Measurements from ENCODE around the gene CNOT1.
"Not testable (repeated sequence)": the region's sequence is repeated elsewhere in the genome, so short reads cannot be mapped to it uniquely, and the experiment has no call there.

CNOT1 gene

GRCh38 chr16:58495521-58496331, 133.9 kb downstream of the CNOT1 start:
- FAIRE-seq: no peak
- no peak for DNase-seq (ENCODE audit: insufficient read length, low spot score)
- no peak for TF ChIP-seq CTCF (IDR thresholded peaks at IDR 0.05; ENCODE audit: insufficient read depth, missing control alignments)

- FAIRE-seq (no peak), DNase-seq (ENCODE audit: insufficient read length, low spot score) (peak; percentile 44)
- peak; percentile 14 for TF ChIP-seq CTCF (IDR thresholded peaks at IDR 0.05; ENCODE audit: insufficient read depth, missing control alignments)
Measured at GRCh38 chr16:58494981-58495520, 134.6 kb downstream of the CNOT1 start.

- TF ChIP-seq CTCF (IDR thresholded peaks at IDR 0.05; ENCODE audit: insufficient read depth, missing control alignments): no peak
- FAIRE-seq (no peak), DNase-seq (ENCODE audit: insufficient read length, low spot score) (no peak)
Measured at GRCh38 chr16:58493756-58494431, 135.7 kb downstream of the CNOT1 start.

- no peak for DNase-seq (ENCODE audit: insufficient read length, low spot score)
- no peak for FAIRE-seq
- no peak for TF ChIP-seq CTCF (IDR thresholded peaks at IDR 0.05; ENCODE audit: insufficient read depth, missing control alignments)
Measured at GRCh38 chr16:58492735-58493134, 136.9 kb downstream of the CNOT1 start.

- FAIRE-seq: no peak
- no peak for DNase-seq (ENCODE audit: insufficient read length, low spot score)
- TF ChIP-seq CTCF (IDR thresholded peaks at IDR 0.05; ENCODE audit: insufficient read depth, missing control alignments): no peak
Measured at GRCh38 chr16:58492066-58492465, 137.6 kb downstream of the CNOT1 start.

GRCh38 chr16:58490539-58490938, 139.1 kb downstream of the CNOT1 start:
- FAIRE-seq: not testable (repeated sequence)

GRCh38 chr16:58490065-58490464, 139.6 kb downstream of the CNOT1 start:
- TF ChIP-seq CTCF (IDR thresholded peaks at IDR 0.05; ENCODE audit: insufficient read depth, missing control alignments): no peak
- DNase-seq (ENCODE audit: insufficient read length, low spot score): no peak
- no peak for FAIRE-seq

More at GRCh38 chr16:58490539-58490938, 139.1 kb downstream of the CNOT1 start:
- not testable (repeated sequence) for DNase-seq (ENCODE audit: insufficient read length, low spot score)
